ENCODE results near the gene DZIP3.

DZIP3 gene

GRCh38 chr3:108548304-108548703 lies 41.2 kb upstream of the DZIP3 start (continued):
- TF ChIP-seq CREB5 (CRISPR knock-in tag; IDR thresholded peaks at IDR 0.05; ENCODE audit: low read depth) (no peak), ZFP3 (CRISPR knock-in tag; IDR thresholded peaks at IDR 0.05) (no peak), CSRNP3 (CRISPR knock-in tag; IDR thresholded peaks at IDR 0.05) (no peak), TOX (CRISPR knock-in tag; IDR thresholded peaks at IDR 0.05; ENCODE audit: borderline replicate concordance) (no peak), ARNTL (CRISPR knock-in tag; IDR thresholded peaks at IDR 0.05; ENCODE audit: borderline replicate concordance, low read depth) (no peak), PATZ1 (CRISPR knock-in tag; IDR thresholded peaks at IDR 0.05; ENCODE audit: borderline replicate concordance) (no peak)

- TF ChIP-seq OSR1 (CRISPR knock-in tag; IDR thresholded peaks at IDR 0.05) (no peak), PPARA (CRISPR knock-in tag; IDR thresholded peaks at IDR 0.05; ENCODE audit: borderline replicate concordance) (no peak), TSHZ2 (CRISPR knock-in tag; IDR thresholded peaks at IDR 0.05) (no peak), ZNF8 (CRISPR knock-in tag; IDR thresholded peaks at IDR 0.05) (no peak), GLIS3 (CRISPR knock-in tag; IDR thresholded peaks at IDR 0.05) (no peak), POU6F1 (CRISPR knock-in tag; IDR thresholded peaks at IDR 0.05; ENCODE audit: borderline replicate concordance, low read depth) (no peak), ARNTL (CRISPR knock-in tag; IDR thresholded peaks at IDR 0.05; ENCODE audit: borderline replicate concordance, low read depth) (no peak), CSRNP3 (CRISPR knock-in tag; IDR thresholded peaks at IDR 0.05) (no peak), ZFP3 (CRISPR knock-in tag; IDR thresholded peaks at IDR 0.05) (no peak), SNAI2 (CRISPR knock-in tag; IDR thresholded peaks at IDR 0.05) (no peak), RARB (CRISPR knock-in tag; IDR thresholded peaks at IDR 0.05) (no peak), ZNF70 (CRISPR knock-in tag; IDR thresholded peaks at IDR 0.05) (no peak), PATZ1 (CRISPR knock-in tag; IDR thresholded peaks at IDR 0.05; ENCODE audit: borderline replicate concordance) (no peak), ISL1 (CRISPR knock-in tag; IDR thresholded peaks at IDR 0.05) (no peak), ZC3H10 (CRISPR knock-in tag; IDR thresholded peaks at IDR 0.05) (no peak), CREB5 (CRISPR knock-in tag; IDR thresholded peaks at IDR 0.05; ENCODE audit: low read depth) (no peak), TOX (CRISPR knock-in tag; IDR thresholded peaks at IDR 0.05; ENCODE audit: borderline replicate concordance) (no peak), ESRRG (CRISPR knock-in tag; IDR thresholded peaks at IDR 0.05) (no peak), CSDC2 (CRISPR knock-in tag; IDR thresholded peaks at IDR 0.05) (no peak), BACH2 (CRISPR knock-in tag; IDR thresholded peaks at IDR 0.05; ENCODE audit: borderline replicate concordance) (no peak)
- no peak for ATAC-seq
These were observed 40.6 kb upstream of the DZIP3 start for GRCh38 chr3:108548886-108549285.
